GM12878 (cell line): Measurements from ENCODE around the gene GOLGA6L7. TPM values are rescaled to one million over a fixed set of nuclear protein-coding genes. Genes with fewer than 3 reads are reported as not detected.

Experiments
- ATAC-seq: fragments of 200-7000 bp; cut with Tn5 transposase; 3 replicates; pipeline ENCODE4 v1.9.1; 2020; ENCODE audit warnings: mild to moderate bottlenecking, moderate library complexity
- BruUV-seq: library from RNA; stranded (reverse); fragments of 400-500 nt; replicated peaks from 2 replicates; lab custom pipeline; 2021; lab: Mats Ljungman, UMichigan
- CTCF ChIA-PET: fragments of 300-600 bp; sonication (Branson Sonifier 250); formaldehyde crosslinking; extraction: SDS; loops from one replicate; lab custom pipeline; 2021; ENCODE audit warnings: inconsistent platforms; lab: Yijun Ruan, JAX
- POLR2A ChIA-PET: fragments of 350-600 bp; formaldehyde crosslinking; extraction: SDS; loops from one replicate; lab custom pipeline; 2021; ENCODE audit warnings: inconsistent platforms; lab: Charles Lee
- RAD21 ChIA-PET: fragments of 300-600 bp; sonication (Branson Sonifier 250); formaldehyde crosslinking; loops from one replicate; lab custom pipeline; 2023; ENCODE audit warnings: antibody characterized with exemption; ENCODE audit not compliant: unreplicated experiment; lab: Charles Lee
- SMC1A ChIA-PET: fragments of 300-600 bp; sonication (Branson Sonifier 250); formaldehyde crosslinking; loops from one replicate; lab custom pipeline; 2023; ENCODE audit not compliant: unreplicated experiment, uncharacterized antibody; lab: Charles Lee
- DNase-seq: peaks from one replicate; pipeline ENCODE4 v3.0.0-alpha.2; 2011; ENCODE audit warnings: low read depth, low spot score
- FAIRE-seq: peaks from 3 replicates; lab custom pipeline; 2011; peaks lifted over from hg19 to GRCh38; lab: Jason Lieb, UNC
- H2AFZ ChIP-seq: 2 replicates; pipeline ENCODE4 v1.6.0; 2011; ENCODE audit warnings: low read depth, low read length, control low read depth; ENCODE audit not compliant: control insufficient read depth
- H3K27ac ChIP-seq: 2 replicates; pipeline ENCODE4 v1.5.1; 2011; ENCODE audit warnings: control low read depth; ENCODE audit not compliant: control insufficient read depth, insufficient read depth
- H3K27me3 ChIP-seq, 2 experiments: replicated peaks in 1 of 2; 2 replicates each; pipeline versions ENCODE4 v1.6.0 to v1.6.1; 2011; ENCODE audit warnings: low read length in 1 of 2; ENCODE audit not compliant: control insufficient read depth in 2 of 2, insufficient read depth in 2 of 2
- H3K36me3 ChIP-seq, 2 experiments: 2 replicates each; pipeline ENCODE4 v1.5.1; 2011; ENCODE audit warnings: low read length in 1 of 2; ENCODE audit not compliant: control insufficient read depth in 2 of 2, insufficient read depth in 2 of 2
- H3K4me1 ChIP-seq: 2 replicates; pipeline ENCODE4 v1.6.1; 2011; ENCODE audit warnings: mild to moderate bottlenecking, low read length, moderate library complexity, mixed read lengths; ENCODE audit not compliant: control insufficient read depth, insufficient read depth
- H3K4me2 ChIP-seq: 2 replicates; pipeline ENCODE4 v1.6.0; 2011; ENCODE audit warnings: control low read depth; ENCODE audit not compliant: control insufficient read depth, insufficient read depth
- H3K4me3 ChIP-seq: fragments of 200-600 bp; sonication (generic); 2 replicates; pipeline ENCODE4 v1.5.1; 2016
- H3K79me2 ChIP-seq: 2 replicates; pipeline ENCODE4 v1.6.0; 2011; ENCODE audit warnings: low read length; ENCODE audit not compliant: control insufficient read depth, insufficient read depth
- H3K9ac ChIP-seq: 2 replicates; pipeline ENCODE4 v1.8.0; 2011; ENCODE audit warnings: low read length, control low read depth, mixed read lengths; ENCODE audit not compliant: control insufficient read depth, insufficient read depth
- H3K9me3 ChIP-seq: replicated peaks from 3 replicates; pipeline ENCODE4 v1.5.1; 2011; ENCODE audit warnings: mild to moderate bottlenecking, low read length; ENCODE audit not compliant: control insufficient read depth, insufficient read depth
- H4K20me1 ChIP-seq: 2 replicates; pipeline ENCODE4 v1.6.0; 2011; ENCODE audit not compliant: control insufficient read depth, insufficient read depth
- IKZF1 ChIP-seq: fragments of 450-650 bp; conservative IDR thresholded peaks from 2 replicates; pipeline ENCODE4 v1.6.1; 2017; ENCODE audit warnings: antibody characterized with exemption, mild to moderate bottlenecking
- IRF4 ChIP-seq: IDR thresholded peaks from 2 replicates; pipeline ENCODE4 v1.6.1; 2011; ENCODE audit warnings: low read depth, low read length
- IRF5 ChIP-seq: fragments of 450-650 bp; IDR thresholded peaks from 2 replicates; pipeline ENCODE4 v1.6.1; 2017; ENCODE audit warnings: borderline replicate concordance
- POU2F2 ChIP-seq: IDR thresholded peaks from 3 replicates; pipeline ENCODE4 v1.6.1; 2011; ENCODE audit warnings: low read depth, mild to moderate bottlenecking, low read length, borderline replicate concordance
- RUNX3 ChIP-seq: IDR thresholded peaks from 2 replicates; pipeline ENCODE4 v1.6.1; 2012; ENCODE audit warnings: low read length, inconsistent platforms
- SIN3A ChIP-seq: IDR thresholded peaks from 2 replicates; pipeline ENCODE4 v1.6.1; 2012; ENCODE audit warnings: low read depth, low read length, improper control_type of control experiment
- WGBS: methylation state at CpG from one replicate; pipeline ENCODE4 v1.1.6; 2016; ENCODE audit warnings: low lambda C conversion rate; ENCODE audit not compliant: insufficient replicate concordance, insufficient coverage; ENCODE audit errors: missing lambda C conversion rate; 5-methylcytosine and 5-hydroxymethylcytosine counted together
- in situ Hi-C: fragments of 300-500 bp; cut with MboI; formaldehyde crosslinking; loops from 9 replicates; pipeline ENCODE4 v1.14.3; 2018; ENCODE audit warnings: mixed read lengths
- intact Hi-C: fragments of 100-400 bp; cut with micrococcal nuclease; formaldehyde crosslinking; loops from one replicate; pipeline ENCODE4 v1.14.2; 2022; ENCODE audit not compliant: unreplicated experiment
- polyA plus RNA-seq, 11 experiments: library from polyadenylated mRNA; depleted of rRNA in 4 of 11; unstranded in 6 of 11; stranded (reverse) in 5 of 11; fragments of >200 nt; fragmentation: Nextera tagmentation in 4 of 11; fragmentation: Illumina TruSeq in 1 of 11; extraction: Ambion mirVana in 4 of 11; extraction: Trizol in 1 of 11; gene quantifications; 1 replicate in 1 of 11; 2 replicates in 10 of 11; pipeline versions ENCODE4 v1.2.1 to v1.2.3, GENCODE V29; 2011 to 2016; ENCODE audit warnings: inconsistent platforms in 2 of 11, missing spikeins in 2 of 11, low read depth in 1 of 11
- total RNA-seq, 4 experiments: library from RNA; depleted of rRNA in 3 of 4; stranded (reverse); fragments of >200 nt in 3 of 4; fragmentation: Illumina TruSeq in 1 of 4; extraction: Trizol in 1 of 4; gene quantifications; 2 replicates each; pipeline versions ENCODE4 v1.2.1 to v1.2.3, GENCODE V29; 2013 to 2021

The GOLGA6L7 gene
- total and polyA plus RNA-seq, 10 of the 15 experiments (the other 5 are each of a cell fraction or from before 2014, with no cell fraction given): not detected

GRCh38 chr15:28881600-28881999, 33.2 kb upstream of the GOLGA6L7 start (continued):
- no peak for TF ChIP-seq IKZF1
- TF ChIP-seq RUNX3: no peak

- TF ChIP-seq IRF5: no peak
- TF ChIP-seq POU2F2: no peak
- no peak for TF ChIP-seq IRF4
- no peak for TF ChIP-seq SIN3A
- Histone ChIP-seq H3K36me3 (no peaks in the 10 kb centered on the region), H3K4me3 (no peak overlapping the region), H3K79me2 (no peaks in the 10 kb centered on the region), H3K9me3 (no peaks in the 10 kb centered on the region), H3K4me1 (no peaks in the 10 kb centered on the region), H4K20me1 (no peaks in the 10 kb centered on the region), H3K9ac (no peak overlapping the region), H3K4me2 (no peak overlapping the region), H2AFZ (no peak overlapping the region), H3K27ac (no peak overlapping the region), H3K27me3 (peaks cover 0 to 5% of the 10 kb centered on the region in 2 experiments; a peak in 3 of 4 replicates)
- ATAC-seq: no peak
- POLR2A ChIA-PET: no interaction called here
- FAIRE-seq: no peak
- intact Hi-C loops: no loop called here
- CTCF ChIA-PET: no interaction called here
- SMC1A ChIA-PET: no interaction called here
- BruUV-seq: no TSS peak
- no peak for DNase-seq
- RAD21 ChIA-PET: no interaction called here
- WGBS: 0% methylated on average over 3 of the region's 3 CpGs
- in situ Hi-C loops: no loop called here
These were observed 32.7 kb upstream of the GOLGA6L7 start for GRCh38 chr15:28881170-28881569.
